Lung (tissue), 12 donors: ENCODE results near the gene RAD50. TPM values are rescaled to one million over a fixed set of nuclear protein-coding genes. Genes with fewer than 3 reads are reported as not detected.

ENCODE experiments used
- ATAC-seq: fragments of 200-7000 bp; cut with Tn5 transposase; one replicate; pipeline ENCODE4 v1.9.1; 2020; ENCODE audit warnings: moderate number of reproducible peaks; ENCODE audit not compliant: insufficient read depth, low FRiP score
- DNase-seq, 3 donors: peaks; one replicate each; pipeline ENCODE4 v3.0.0-alpha.2; 2013 to 2017
- H3K27ac ChIP-seq, 2 donors: one replicate each; pipeline ENCODE4 v1.5.1; 2013; ENCODE audit warnings: mild to moderate bottlenecking in 2 of 2, moderate library complexity in 2 of 2, control low read depth in 1 of 2, inconsistent platforms in 1 of 2, low read depth in 1 of 2, low read length in 1 of 2
- H3K27me3 ChIP-seq, 3 donors: one replicate each; pipeline ENCODE4 v1.5.1; 2013; ENCODE audit warnings: low read length in 2 of 3; ENCODE audit not compliant: control insufficient read depth in 3 of 3, insufficient read depth in 3 of 3
- H3K36me3 ChIP-seq, 4 donors: one replicate each; pipeline ENCODE4 v1.5.1; 2013; ENCODE audit warnings: low read length in 4 of 4, mild to moderate bottlenecking in 1 of 4, moderate library complexity in 1 of 4; ENCODE audit not compliant: control insufficient read depth in 4 of 4, insufficient read depth in 4 of 4
- H3K4me1 ChIP-seq, 5 donors: one replicate each; pipeline ENCODE4 v1.5.1; 2013; ENCODE audit warnings: low read length in 5 of 5, mild to moderate bottlenecking in 2 of 5, moderate library complexity in 1 of 5; ENCODE audit not compliant: control insufficient read depth in 5 of 5, insufficient read depth in 5 of 5
- H3K4me3 ChIP-seq: one replicate; pipeline ENCODE4 v1.5.1; 2013; ENCODE audit warnings: mild to moderate bottlenecking, control low read depth, moderate library complexity
- H3K9ac ChIP-seq, 2 donors: one replicate each; pipeline ENCODE4 v1.5.1; 2013; ENCODE audit warnings: low read length in 2 of 2, control low read depth in 1 of 2; ENCODE audit not compliant: insufficient read depth in 1 of 2
- H3K9me3 ChIP-seq, 4 donors: one replicate each; pipeline ENCODE4 v1.5.1; 2013; ENCODE audit warnings: low read length in 3 of 4, mild to moderate bottlenecking in 1 of 4, moderate library complexity in 1 of 4; ENCODE audit not compliant: control insufficient read depth in 4 of 4, insufficient read depth in 3 of 4
- WGBS, 2 donors: extraction: QIAGEN DNeasy Blood & Tissue Kit; methylation state at CpG; one replicate each; pipeline ENCODE4 v1.1.7; 2013; 5-methylcytosine and 5-hydroxymethylcytosine counted together
- polyA plus RNA-seq, 2 donors: library from polyadenylated mRNA; stranded (reverse); fragments of 200-250 nt; gene quantifications; one replicate each; pipeline ENCODE4 v1.2.1, GENCODE V29; 2013
- total RNA-seq, 2 donors: library from RNA; depleted of rRNA in 1 of 2; stranded (reverse); fragments of >200 nt in 1 of 2; gene quantifications; one replicate each; pipeline ENCODE4 v1.2.1, GENCODE V29; 2014 to 2021
- TF ChIP-seq, protein P1 (sequence below): IDR thresholded peaks from 2 replicates; pipeline ENCODE4 v1.5.1; 2012; ENCODE audit warnings: mild to moderate bottlenecking; ENCODE audit errors: control extremely low read depth, extremely low read depth
- donor health status: control.
- donor health status: control.
- donor health status: Bipolar disorder and iron deficiency.
- donor health status: healthy.
- donor health status: DM: yes; HTN: yes; CAD: no.

The RAD50 gene
- total and polyA plus RNA-seq, 4 donors: 8.2 to 46.7 (median 18.8) TPM

DNA sequence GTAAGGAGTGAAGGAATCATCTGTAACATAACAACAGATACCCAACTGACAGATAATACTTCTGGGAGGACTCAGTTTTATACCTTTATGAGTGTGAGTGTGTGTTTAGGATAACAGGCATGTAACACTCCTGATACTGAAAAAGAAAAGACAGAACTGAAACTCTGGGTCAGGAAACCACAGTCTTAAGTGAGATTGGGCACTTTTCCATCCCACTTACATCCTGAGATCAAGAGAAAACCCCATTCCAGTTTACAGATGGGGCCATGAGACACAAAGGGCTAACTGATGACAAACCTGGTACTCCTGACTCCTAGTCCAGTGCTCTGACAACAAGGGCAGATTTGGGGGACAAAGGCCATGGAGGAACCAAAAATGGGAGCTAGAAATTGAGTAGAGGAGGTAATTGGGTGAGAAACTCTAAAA lies 31.5 kb upstream of the RAD50 start:
- ATAC-seq (no peak), DNase-seq (no peak)
- H3K9ac ChIP-seq: no peak overlapping the region
- H3K27ac ChIP-seq: no peak overlapping the region
- no peaks in the 10 kb centered on the region for H3K4me1 ChIP-seq
- TF ChIP-seq, protein P1, sequence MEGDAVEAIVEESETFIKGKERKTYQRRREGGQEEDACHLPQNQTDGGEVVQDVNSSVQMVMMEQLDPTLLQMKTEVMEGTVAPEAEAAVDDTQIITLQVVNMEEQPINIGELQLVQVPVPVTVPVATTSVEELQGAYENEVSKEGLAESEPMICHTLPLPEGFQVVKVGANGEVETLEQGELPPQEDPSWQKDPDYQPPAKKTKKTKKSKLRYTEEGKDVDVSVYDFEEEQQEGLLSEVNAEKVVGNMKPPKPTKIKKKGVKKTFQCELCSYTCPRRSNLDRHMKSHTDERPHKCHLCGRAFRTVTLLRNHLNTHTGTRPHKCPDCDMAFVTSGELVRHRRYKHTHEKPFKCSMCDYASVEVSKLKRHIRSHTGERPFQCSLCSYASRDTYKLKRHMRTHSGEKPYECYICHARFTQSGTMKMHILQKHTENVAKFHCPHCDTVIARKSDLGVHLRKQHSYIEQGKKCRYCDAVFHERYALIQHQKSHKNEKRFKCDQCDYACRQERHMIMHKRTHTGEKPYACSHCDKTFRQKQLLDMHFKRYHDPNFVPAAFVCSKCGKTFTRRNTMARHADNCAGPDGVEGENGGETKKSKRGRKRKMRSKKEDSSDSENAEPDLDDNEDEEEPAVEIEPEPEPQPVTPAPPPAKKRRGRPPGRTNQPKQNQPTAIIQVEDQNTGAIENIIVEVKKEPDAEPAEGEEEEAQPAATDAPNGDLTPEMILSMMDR: no peak
- no peaks in the 10 kb centered on the region for H3K27me3 ChIP-seq
- no peaks in the 10 kb centered on the region for H3K9me3 ChIP-seq
- no peak overlapping the region for H3K4me3 ChIP-seq
- H3K36me3 ChIP-seq: no peaks in the 10 kb centered on the region

DNA sequence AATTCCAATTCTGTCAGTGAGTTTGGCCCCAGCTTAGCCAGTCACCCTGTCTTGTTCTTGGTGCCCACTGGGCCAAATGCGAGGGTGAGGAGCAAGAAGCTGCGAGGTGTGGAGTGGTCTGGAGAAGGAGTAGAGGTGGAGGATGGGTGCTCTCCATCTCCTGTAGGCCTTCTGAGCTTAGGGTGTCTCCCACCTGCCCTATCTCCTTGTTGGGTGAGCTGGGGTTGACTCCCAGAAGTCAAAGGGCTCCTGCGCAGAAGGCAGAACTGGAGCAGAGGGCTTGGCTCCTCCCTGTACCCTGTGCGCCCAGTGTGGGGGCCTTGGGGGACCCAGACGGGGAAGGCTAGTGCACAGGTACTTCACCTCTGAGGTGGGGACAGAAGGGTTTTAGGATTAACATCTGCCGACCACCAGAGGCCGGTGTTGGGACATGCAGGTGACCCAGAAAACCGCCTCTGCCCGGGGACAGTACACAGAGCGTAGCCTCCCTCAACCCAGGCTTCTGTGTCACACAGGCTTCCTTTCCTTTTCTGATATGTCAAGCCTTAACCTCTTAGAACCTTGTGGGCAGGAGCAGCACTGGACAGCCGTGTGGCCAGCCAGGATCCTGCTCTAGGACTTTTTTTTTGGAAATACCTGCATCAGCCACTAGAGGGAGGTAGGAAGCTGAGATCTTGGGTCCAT lies 30.3 kb upstream of the RAD50 start:
- TF ChIP-seq, protein P1: peak; percentile 67
- Histone ChIP-seq H3K4me1 (no peaks in the 10 kb centered on the region), H3K4me3 (no peak overlapping the region), H3K9me3 (no peaks in the 10 kb centered on the region), H3K27me3 (no peaks in the 10 kb centered on the region), H3K27ac (no peak overlapping the region), H3K36me3 (no peaks in the 10 kb centered on the region), H3K9ac (no peak overlapping the region)
- peak; percentile 94 for ATAC-seq
- DNase-seq: peak; percentile 29 to 72 (median 63)
- 41 to 42% methylated on average over 11 of the region's 11 CpGs for WGBS, 2 donors

DNA sequence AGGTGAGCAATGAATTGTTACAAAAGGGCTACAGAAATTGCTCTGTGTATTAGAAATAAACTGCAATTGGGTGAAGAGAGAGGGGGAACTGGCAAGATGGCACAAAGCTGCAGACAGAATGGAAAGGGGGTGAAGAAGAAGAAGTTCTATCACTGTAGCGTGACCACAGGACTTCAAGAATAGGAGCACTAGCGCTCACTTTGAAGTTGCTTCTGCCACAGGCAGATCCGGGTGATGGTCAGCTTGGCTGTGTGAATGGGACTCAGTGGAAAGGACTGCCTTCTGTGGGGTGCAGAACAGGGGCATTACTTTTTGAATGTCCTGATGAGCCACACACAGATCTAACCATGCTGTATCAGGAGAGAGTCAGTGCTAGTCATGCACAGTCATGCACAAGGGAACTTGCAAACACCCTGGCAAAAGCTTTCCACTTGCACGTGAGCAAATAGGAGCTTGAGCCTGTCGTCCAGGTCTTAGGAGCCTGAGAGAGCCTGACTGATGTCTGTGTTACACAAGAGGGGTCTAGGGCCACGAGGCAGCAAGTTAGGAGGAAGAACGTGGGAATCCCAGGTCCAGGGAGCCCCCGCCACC lies 29.7 kb upstream of the RAD50 start:
- Histone ChIP-seq H3K27me3 (no peaks in the 10 kb centered on the region), H3K9me3 (no peaks in the 10 kb centered on the region), H3K9ac (no peak overlapping the region), H3K36me3 (no peaks in the 10 kb centered on the region), H3K27ac (no peak overlapping the region), H3K4me1 (no peaks in the 10 kb centered on the region), H3K4me3 (no peak overlapping the region)
- TF ChIP-seq, protein P1: no peak
- ATAC-seq (no peak), DNase-seq (no peak)
- 51 to 68% methylated on average over 8 of the region's 8 CpGs for WGBS, 2 donors

DNA sequence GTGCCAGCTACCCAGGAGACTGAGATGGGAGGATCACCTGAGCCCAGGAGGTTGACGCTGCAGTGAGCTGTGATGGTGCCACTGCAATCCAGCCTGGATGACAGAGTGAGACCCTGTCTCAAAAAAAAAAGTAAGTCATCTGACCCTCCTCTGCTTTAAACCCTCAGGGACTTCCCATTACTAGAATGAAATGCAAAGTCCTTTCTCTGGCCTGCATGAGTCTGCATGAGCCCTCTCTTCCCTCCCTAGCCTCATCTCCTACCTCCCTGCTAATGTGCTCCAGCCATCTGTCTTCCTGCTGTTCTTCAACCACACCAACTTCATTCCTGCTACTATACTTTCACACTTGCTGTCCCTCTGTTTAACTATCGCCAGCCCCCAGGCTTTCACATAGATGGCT lies 28.8 kb upstream of the RAD50 start:
- no peaks in the 10 kb centered on the region for H3K36me3 ChIP-seq
- no peaks in the 10 kb centered on the region for H3K27me3 ChIP-seq
- TF ChIP-seq, protein P1: no peak
- ATAC-seq: no peak
- H3K9ac ChIP-seq: no peak overlapping the region
- H3K27ac ChIP-seq: no peak overlapping the region
- no peak for DNase-seq
- WGBS, 2 donors: 86 to 96% methylated on average over 2 of the region's 2 CpGs
- H3K9me3 ChIP-seq: no peaks in the 10 kb centered on the region
- H3K4me1 ChIP-seq: no peaks in the 10 kb centered on the region
- no peak overlapping the region for H3K4me3 ChIP-seq
